ENCODE results near the gene ZNF79.

The ZNF79 gene

GRCh38 chr9:127485995-127486394 is 61.8 kb downstream of the ZNF79 start:
- no peak overlapping the region for H3K4me3 ChIP-seq (ENCODE audit: low read length)
- TF ChIP-seq, protein P1, sequence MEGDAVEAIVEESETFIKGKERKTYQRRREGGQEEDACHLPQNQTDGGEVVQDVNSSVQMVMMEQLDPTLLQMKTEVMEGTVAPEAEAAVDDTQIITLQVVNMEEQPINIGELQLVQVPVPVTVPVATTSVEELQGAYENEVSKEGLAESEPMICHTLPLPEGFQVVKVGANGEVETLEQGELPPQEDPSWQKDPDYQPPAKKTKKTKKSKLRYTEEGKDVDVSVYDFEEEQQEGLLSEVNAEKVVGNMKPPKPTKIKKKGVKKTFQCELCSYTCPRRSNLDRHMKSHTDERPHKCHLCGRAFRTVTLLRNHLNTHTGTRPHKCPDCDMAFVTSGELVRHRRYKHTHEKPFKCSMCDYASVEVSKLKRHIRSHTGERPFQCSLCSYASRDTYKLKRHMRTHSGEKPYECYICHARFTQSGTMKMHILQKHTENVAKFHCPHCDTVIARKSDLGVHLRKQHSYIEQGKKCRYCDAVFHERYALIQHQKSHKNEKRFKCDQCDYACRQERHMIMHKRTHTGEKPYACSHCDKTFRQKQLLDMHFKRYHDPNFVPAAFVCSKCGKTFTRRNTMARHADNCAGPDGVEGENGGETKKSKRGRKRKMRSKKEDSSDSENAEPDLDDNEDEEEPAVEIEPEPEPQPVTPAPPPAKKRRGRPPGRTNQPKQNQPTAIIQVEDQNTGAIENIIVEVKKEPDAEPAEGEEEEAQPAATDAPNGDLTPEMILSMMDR (conservative IDR thresholded peaks at IDR 0.05; ENCODE audit: low read depth, low read length) = no peak
- no peak for DNase-seq (ENCODE audit: low read depth)

GRCh38 chr9:127488946-127489345 is 64.8 kb downstream of the ZNF79 start:
- no peak overlapping the region for H3K4me3 ChIP-seq (ENCODE audit: low read length)
- no peak for DNase-seq (ENCODE audit: low read depth)
- TF ChIP-seq, protein P1 (conservative IDR thresholded peaks at IDR 0.05; ENCODE audit: low read depth, low read length) = no peak

GRCh38 chr9:127489471-127490115 is 65.4 kb downstream of the ZNF79 start:
- no peak overlapping the region for H3K4me3 ChIP-seq (ENCODE audit: low read length)
- DNase-seq (ENCODE audit: low read depth) = no peak
- TF ChIP-seq, protein P1 (conservative IDR thresholded peaks at IDR 0.05; ENCODE audit: low read depth, low read length) = no peak

GRCh38 chr9:127490535-127491230 is 66.5 kb downstream of the ZNF79 start:
- DNase-seq (ENCODE audit: low read depth) = no peak
- TF ChIP-seq, protein P1 (conservative IDR thresholded peaks at IDR 0.05; ENCODE audit: low read depth, low read length) = no peak
- no peak overlapping the region for H3K4me3 ChIP-seq (ENCODE audit: low read length)

DNA sequence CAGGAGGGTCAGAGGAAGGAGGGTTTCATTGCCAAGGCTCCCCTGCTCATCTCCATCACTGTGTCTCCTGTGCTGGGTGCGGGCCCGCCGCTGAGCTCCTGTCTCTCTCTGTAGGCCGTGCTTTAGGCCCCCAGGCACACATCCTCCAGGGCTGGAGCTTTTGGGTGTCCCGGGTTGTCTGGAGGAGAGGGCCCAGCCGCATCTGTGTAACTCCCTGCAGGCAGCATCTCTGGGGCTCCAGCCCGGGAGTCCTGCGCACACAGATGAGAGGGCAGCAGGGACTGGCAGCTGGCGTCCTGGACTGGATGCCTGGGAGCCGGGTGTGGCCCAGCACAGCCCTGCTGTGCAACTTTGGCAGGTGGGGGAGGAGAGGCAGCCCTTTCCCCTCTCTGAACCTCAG is 67.3 kb downstream of the ZNF79 start:
- no peak for DNase-seq (ENCODE audit: low read depth)
- H3K4me3 ChIP-seq (ENCODE audit: low read length) = no peak overlapping the region
- TF ChIP-seq, protein P1 (conservative IDR thresholded peaks at IDR 0.05; ENCODE audit: low read depth, low read length) = no peak

DNA sequence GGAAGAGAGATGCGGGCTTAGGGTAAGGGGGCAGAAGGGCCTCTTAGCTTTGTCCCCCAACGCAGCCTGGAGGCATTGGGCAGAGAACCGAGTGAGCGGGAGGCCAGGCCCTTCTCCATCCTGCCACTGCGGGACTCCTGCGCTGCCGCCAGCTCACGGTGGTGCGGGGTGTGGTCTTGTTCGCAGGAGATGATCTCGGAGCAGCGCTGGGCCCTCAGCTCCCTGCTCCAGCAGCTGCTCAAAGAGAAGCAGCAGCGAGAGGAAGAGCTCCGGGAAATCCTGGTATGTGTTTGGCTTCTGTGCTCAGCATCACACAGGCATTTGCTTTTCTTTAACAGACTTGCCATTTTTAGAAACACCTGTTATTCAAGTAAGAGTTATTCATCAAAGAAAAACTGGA is 68.4 kb downstream of the ZNF79 start:
- TF ChIP-seq, protein P1 (conservative IDR thresholded peaks at IDR 0.05; ENCODE audit: low read depth, low read length) = no peak
- DNase-seq (ENCODE audit: low read depth) = no peak
- no peak overlapping the region for H3K4me3 ChIP-seq (ENCODE audit: low read length)

Data from retinal pigment epithelial cell (primary cell).